ENCODE results near the gene HOXD13.

HOXD13 gene

DNA sequence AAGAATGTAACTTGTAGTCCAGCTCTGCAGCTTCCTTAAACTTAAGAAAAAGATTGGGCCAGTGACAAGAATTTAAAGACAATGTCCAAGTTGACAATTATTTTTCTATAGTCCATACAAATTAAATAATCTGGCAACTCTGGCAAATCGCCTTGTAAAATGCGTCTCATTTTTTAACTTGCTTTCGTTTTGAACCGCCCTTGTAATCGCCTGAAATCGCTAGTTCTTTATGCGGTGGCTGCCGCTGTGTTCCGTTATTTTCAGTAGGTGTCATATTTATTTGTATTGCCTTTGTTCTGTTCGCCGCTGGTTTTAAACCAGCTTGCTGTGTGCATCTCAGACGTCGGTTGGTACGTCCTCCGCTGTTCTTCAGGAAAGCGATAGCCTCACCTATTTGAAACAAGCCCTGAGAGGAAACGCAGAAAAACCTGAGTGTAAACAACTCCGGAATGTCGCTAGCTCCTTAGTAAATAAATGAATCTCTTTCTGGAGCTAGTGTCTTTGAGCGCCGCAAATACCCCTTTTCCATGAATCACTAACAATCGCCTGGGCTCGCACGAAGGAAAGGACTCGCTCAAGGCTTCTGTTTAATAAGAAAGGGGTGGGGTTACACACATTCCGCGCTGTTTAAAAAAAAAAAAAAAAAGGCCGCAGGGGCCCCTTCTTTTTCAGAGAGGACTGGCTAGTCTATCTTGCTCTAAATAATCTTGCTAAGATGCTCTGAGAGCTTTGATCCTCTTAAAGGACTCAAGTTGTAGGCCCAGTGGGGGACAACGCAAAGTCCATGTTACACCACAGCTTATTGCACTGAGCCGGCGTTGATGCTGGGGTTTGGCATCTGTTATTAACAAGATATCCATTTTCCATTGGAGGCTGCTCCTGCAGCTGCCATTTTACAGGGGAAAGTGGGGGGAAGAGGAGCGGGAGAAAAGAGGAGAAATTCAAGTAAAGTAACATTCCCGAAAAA, 40.0 kb downstream of the HOXD13 start:
- no peak for DNase-seq (ENCODE audit: low read depth in 2 of 2)

DNA sequence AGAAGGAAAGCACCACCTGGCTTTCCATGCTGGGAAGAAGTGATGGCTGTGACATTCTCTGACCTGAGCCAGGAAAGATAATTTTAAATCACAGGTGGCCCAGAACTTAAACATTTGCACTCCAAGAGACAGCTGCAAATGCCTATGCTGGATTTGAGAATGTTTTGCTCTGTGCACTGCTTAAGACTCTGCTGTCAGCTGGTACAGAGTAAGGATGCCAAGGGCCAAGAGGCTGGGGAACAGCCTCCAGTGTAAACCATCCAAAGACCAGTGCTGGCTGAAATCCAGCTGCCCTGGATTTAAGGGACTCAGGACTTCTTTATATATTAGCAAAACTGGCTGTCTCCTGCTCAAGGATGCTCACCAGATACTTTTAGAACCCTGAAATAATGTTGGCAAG, 40.9 kb downstream of the HOXD13 start:
- no peak for DNase-seq (ENCODE audit: low read depth in 2 of 2)

- no peak for DNase-seq (ENCODE audit: low read depth in 2 of 2)
These were observed 41.5 kb downstream of the HOXD13 start for GRCh38 chr2:176134035-176134434.

DNA sequence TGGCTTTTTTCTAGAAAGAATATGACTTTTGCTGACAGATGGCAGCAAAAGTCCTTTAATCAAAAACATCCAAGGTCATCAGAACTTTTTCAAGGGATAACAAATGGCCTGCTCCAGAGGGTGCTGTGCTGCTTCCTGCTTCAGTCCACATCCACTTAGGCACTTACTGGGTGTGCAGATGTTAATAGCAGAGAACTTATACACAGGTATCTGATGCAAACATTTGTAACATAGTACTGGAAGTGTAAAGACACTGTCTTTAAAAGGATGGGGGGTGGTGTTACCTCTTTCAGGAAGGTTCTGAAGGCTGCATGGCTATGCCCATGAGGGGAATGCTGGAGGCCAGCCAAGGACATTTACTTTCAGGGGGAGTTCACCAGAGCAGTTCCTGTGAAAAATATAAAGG, 42.5 kb downstream of the HOXD13 start:
- no peak for DNase-seq (ENCODE audit: low read depth in 2 of 2)

- DNase-seq (ENCODE audit: low read depth in 2 of 2): no peak
These were observed 44.1 kb downstream of the HOXD13 start for GRCh38 chr2:176136374-176137251.

DNA sequence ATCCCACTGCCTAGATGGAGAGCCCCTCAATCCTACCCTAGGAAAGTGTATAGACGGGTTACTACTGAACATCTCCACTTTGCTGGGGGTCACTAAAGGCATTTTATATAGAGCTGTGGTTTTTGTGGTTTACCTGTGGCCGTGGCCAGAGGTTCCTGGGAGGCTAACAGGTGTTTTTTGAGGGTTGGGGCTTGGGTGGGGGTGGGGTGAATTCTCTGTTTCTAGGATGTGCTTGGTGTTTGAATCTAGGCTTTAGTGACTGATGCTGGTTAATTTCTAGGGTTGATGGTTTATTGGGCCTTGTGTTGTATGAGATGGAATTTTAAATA, 44.7 kb downstream of the HOXD13 start:
- DNase-seq (ENCODE audit: low read depth in 2 of 2): no peak

- no peak for DNase-seq (ENCODE audit: low read depth in 2 of 2)
These were observed 45.4 kb downstream of the HOXD13 start for GRCh38 chr2:176137906-176138305.

DNA sequence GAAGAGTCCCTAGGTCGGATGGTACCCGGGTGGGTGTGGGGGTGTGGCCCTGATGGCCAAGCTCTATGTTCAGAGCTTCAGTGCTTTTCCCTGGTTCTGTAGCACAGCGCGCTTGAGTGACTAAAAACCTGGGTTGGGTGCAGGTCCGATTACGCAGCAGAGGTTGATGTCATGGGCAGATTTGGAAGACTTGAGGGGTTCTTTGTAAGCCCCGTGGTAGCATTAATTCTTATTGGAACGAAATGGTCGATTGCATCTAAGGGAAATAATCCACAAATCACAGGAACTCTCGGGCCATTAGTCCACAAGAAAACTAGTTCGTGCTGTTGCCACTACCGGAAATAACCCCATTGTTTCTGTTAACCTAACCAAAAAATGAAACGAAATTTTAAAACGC, 46.0 kb downstream of the HOXD13 start:
- no peak for DNase-seq (ENCODE audit: low read depth in 2 of 2)

DNA sequence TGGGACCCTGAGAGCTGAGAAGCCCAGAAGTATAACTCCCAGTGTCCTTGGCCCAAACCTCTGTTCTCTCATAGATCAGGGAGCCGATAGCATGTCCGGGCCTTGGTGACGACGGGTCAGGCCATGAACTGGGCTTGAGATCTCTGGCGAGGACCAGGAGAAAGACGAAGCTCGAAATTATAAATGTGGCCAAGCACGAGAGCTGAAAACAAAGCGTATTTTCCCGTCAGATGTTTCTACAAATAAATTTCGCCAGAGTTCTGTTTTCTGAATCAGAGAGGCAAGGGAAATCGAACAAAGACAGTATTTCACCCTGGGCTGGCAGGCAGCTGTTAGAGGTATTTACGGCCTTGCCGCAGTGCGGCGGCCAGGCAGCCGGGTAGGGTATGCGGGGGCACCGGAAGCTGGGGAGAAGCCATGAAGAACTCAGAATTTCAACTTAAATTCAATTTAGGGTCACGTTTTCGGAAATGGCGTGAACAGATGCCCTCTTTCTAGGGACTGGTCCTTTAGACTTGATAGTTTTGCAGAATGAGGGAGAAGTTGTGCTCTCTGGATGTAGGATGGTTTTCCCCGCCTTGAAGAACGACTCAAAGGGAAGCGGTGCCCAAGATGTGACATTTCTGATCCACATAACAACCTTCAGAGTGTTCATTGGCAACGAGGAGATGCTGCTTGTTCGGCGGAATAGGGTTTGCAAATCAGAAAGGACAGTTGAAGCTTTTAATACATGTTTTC, 46.6 kb downstream of the HOXD13 start:
- DNase-seq (ENCODE audit: low read depth in 2 of 2): no peak

DNA sequence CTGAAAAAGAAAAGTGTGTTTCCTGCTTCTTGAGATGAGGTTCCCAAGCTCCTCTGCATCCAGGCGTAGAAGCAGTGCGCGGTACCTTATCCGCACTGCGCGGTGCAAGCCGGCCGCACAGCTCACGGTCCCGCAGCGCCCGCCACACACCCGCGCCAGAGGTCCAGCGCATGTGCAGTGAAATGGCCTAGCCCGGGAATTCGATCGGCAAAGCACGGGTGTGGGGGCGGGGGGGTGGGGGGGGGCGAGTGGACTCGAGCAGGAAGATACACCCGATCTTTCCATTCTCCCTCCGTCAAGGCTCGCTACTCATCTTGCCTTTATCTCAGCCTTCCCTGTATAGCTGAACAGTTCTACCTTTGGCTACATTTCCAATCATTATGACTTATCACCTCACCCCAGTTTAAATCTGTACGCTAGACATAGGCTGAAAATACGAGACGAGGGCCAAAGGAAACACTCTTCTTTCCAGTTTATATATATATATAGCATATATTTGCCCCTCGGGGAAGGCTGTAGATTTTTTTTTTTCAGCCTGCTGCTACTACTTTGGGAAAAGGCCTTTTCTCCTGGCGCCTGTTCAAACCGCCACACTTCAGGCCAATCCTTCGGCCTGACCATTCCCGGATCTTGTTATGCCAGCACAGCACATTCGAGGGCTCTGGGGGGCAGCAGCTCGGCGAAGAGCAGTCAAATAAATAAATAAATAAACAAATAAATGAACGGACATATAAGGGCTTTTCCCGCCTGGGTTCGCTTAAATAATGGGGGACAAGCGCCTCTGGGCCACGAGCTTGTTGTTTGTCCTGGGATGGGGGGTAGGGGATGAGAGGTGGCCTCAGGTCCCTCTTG, 47.4 kb downstream of the HOXD13 start:
- no peak for DNase-seq (ENCODE audit: low read depth in 2 of 2)

DNA sequence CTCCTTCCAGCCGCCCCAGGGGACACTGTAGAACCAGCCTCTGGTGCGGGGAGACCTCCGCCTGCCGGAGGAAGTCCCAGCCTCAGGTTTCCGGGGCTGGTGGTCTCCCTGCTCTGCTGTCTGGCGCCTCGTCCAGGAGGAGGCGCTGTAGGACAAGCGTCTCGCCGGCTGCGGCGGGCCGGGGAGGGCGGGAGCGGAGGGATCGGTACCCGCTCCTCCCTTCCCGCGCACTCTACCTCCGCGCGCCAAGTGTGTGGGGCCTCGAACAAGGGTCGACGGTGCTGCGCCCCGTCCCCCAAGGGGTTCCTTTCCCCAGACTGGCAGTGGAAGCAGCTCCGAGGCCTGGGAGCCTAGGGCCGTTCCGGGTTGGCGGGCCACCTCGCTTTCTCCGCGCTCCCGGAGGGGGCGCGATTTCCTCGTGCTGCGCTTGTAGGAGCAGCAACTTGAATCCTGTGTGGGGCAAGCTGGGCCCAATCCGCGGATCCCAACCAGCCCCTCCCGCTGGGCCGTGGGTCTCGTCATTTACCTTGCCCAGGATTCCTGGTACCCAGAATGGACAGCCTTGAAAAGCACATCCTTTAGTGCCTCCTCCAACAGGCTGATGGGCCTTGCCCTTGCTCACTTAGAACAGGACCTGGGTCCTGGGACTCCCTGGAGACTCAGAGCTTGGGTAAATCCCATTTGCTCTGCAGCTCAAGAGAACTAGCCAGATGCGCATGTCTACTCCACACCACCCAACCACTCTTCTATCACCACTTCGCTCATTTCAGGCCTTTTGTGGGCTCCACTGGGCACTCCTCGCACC, 48.2 kb downstream of the HOXD13 start:
- DNase-seq (ENCODE audit: low read depth in 2 of 2): peak; percentile 14 to 19

DNA sequence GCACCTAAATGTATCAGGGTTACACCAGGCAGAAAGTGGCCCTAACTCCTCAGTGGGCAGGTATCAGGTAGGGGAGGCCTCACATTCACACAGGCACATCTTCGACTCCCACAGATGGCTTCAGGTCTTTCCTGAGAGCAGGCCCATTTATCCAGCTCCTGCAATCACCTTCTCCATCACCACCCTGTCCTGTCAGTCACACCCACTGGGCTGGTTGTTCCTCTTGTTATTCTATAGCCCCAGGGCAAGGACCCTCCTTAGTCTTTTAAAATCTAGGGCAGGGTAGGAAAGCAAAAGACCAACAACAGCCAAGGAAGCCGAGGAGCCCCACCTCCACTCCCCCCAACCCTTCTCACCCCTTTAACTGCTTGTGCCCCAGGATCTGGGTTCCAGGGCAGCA, 49.8 kb downstream of the HOXD13 start:
- no peak for DNase-seq (ENCODE audit: low read depth in 2 of 2)

Measured in activated CD8-positive, alpha-beta memory T cell treated with anti-CD3 and anti-CD28 coated beads for 4 hours (primary cell).